K562 treated with DMSO at 1 percent for 48 hours (cell line): Measurements from ENCODE around the gene EARS2. TPM values are rescaled to one million over a fixed set of nuclear protein-coding genes. Genes with fewer than 3 reads are reported as not detected.

Experiments used
- total RNA-seq: library from RNA; unstranded; fragments of 300-600 nt; gene quantifications from 2 replicates; pipeline ENCODE4 v1.2.3, GENCODE V29; 2022; ENCODE audit warnings: low replicate concordance; ENCODE audit errors: extremely low read depth

The EARS2 gene
- total RNA-seq: not detected in 2 replicates

GRCh38 chr16:23556881-23557778 is at the start of gene EARS2, which contains the start of gene UBFD1:
Gene EARS2 (minus strand): TSS chr16:23557350. CDS start chr16:23557343, 7 bp downstream.
Gene UBFD1 (plus strand): TSS chr16:23557727. CDS start chr16:23557743, 16 bp downstream.

DNA sequence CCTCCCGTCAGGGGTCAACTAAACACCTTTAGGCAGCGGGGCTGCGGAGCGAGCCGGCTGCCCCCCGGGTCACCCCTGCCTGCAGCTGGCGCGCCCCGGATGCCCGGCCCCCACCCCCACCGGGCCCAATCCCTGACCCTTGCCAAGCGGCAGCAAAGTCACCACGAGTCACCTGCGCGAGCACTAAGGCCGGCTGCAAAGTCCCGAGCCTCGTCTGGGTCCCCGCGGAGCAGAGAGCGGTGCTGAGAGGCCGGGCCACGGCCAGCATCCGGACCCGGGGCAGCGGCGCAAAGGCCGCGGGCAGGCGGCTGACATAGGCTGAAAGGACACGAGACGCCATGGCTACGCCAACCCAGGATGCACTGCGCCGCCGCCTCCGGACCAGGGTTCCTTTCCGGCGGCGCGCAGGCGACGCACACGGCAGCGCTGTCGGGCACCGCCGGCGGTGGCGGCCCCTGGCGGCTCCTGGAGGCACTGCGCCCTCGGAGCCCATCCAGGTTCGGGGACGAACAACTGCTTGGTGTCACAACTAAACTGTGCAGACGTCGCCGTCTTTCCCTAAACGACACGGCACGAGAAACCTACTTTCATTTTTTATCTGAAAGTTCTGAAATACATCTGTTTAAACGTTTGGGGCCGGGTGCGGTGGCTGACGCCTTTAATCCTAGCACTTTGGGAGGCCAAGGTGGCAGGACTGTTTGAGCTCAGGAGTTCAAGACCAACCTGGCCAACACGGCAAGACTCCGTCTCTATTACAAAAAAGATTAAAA is 39.0 kb upstream of the EARS2 start, which contains the start of gene NDUFAB1:
Gene NDUFAB1, minus strand, starts transcription at position 366 of the 770 bp plus-strand sequence. Its CDS starts 26 bp downstream, at position 340.

DNA sequence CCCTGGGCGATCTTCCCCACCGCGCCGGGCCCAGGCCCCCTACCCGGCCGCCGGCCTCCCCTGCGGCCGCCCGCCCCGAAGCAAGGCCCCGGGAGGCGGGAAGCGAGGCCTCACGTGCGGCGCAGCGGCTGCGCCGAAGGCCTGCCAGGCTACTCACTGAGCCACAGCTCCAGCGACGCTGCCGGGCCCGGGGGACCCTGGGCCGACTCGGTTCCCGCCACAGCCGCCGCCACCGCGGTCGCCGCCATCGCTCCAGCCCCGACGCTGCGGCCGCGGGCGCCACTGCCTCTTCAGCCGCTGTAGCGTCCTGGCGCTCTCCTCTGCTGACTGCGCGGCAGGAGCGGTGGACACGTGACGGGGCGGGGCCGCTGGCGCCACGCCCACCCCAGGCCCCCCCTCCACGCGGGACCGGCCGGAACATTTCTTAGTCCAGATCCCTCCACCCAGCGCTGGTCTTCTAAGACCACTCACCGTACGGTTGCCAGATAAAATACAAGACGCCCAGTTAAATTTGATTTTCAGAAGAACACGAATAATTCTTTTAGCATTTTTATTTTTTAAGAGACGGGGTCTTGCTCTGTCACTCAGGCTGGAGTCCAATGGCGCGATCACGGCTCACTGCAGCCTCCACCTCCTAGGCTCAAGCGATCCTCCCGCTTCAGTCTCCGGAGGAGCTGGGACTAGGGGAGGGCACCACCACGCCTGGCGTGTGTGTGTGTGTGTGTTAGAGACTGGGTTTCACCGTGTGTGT is 46.8 kb downstream of the EARS2 start, which contains the start of gene GGA2:
Gene GGA2, minus strand, starts transcription at position 331 of the 751 bp plus-strand sequence. Its CDS starts 83 bp downstream, at position 248.

Other genes with a start within 250 kb of the EARS2 start
- not detected in 2 replicates for gene COG7, start 104.2 kb downstream of the EARS2 start, total RNA-seq
- gene GGA2, start 46.9 kb downstream of the EARS2 start, total RNA-seq: not detected in 2 replicates
- not detected in 2 replicates for gene UBFD1, start 377 bp upstream of the EARS2 start, total RNA-seq
- gene NDUFAB1, start 39.0 kb upstream of the EARS2 start, total RNA-seq: not detected in 2 replicates
- not detected in 2 replicates for gene PALB2, start 84.0 kb upstream of the EARS2 start, total RNA-seq
- not detected in 2 replicates for gene DCTN5, start 84.1 kb upstream of the EARS2 start, total RNA-seq
- 319 TPM in 1 of 2 replicates, not detected in the other for gene PLK1, start 121.5 kb upstream of the EARS2 start, total RNA-seq
- gene ERN2, start 155.9 kb upstream of the EARS2 start, total RNA-seq: not detected in 2 replicates
- gene CHP2, start 197.7 kb upstream of the EARS2 start, total RNA-seq: not detected in 2 replicates